Measurements from ENCODE around the gene PDAP1.
"Not testable (repeated sequence)": the region's sequence is repeated elsewhere in the genome, so short reads cannot be mapped to it uniquely, and the experiment has no call there.

The PDAP1 gene

GRCh38 chr7:99379693-99380031 lies 28.7 kb downstream of the PDAP1 start:
- DNase-seq (ENCODE audit: low read depth in 4 of 4, low spot score in 1 of 4), result not testable (repeated sequence)

- DNase-seq (ENCODE audit: low read depth in 4 of 4, low spot score in 1 of 4), result peak in 1 of 4 experiments; percentile 32
Observed at GRCh38 chr7:99379043-99379577, 29.3 kb downstream of the PDAP1 start.

GRCh38 chr7:99375070-99375807 lies 33.2 kb downstream of the PDAP1 start:
- DNase-seq (ENCODE audit: low read depth in 4 of 4, low spot score in 1 of 4), result peak in 1 of 4 experiments; percentile 60

GRCh38 chr7:99374111-99375064 lies 34.0 kb downstream of the PDAP1 start, which contains the start of gene ARPC1B:
TSS of gene ARPC1B (plus strand) at chr7:99374730. CDS start at chr7:99385715, 10,985 bp downstream.
- DNase-seq (ENCODE audit: low read depth in 4 of 4, low spot score in 1 of 4), result peak in 3 of 4 experiments; percentile 79 to 88 (median 80)

GRCh38 chr7:99373091-99374066 lies 35.0 kb downstream of the PDAP1 start:
- DNase-seq (ENCODE audit: low read depth in 4 of 4, low spot score in 1 of 4), result no peak

GRCh38 chr7:99372275-99373090 lies 35.9 kb downstream of the PDAP1 start:
- no peak for DNase-seq (ENCODE audit: low read depth in 4 of 4, low spot score in 1 of 4)

- DNase-seq (ENCODE audit: low read depth in 4 of 4, low spot score in 1 of 4), result no peak
Observed at GRCh38 chr7:99371376-99371920, 36.9 kb downstream of the PDAP1 start.

- no peak for DNase-seq (ENCODE audit: low read depth in 4 of 4, low spot score in 1 of 4)
Observed at GRCh38 chr7:99369767-99370391, 38.5 kb downstream of the PDAP1 start.

GRCh38 chr7:99368750-99369389 lies 39.5 kb downstream of the PDAP1 start:
- DNase-seq (ENCODE audit: low read depth in 4 of 4, low spot score in 1 of 4), result no peak

- no peak for DNase-seq (ENCODE audit: low read depth in 4 of 4, low spot score in 1 of 4)
Observed at GRCh38 chr7:99366646-99367045, 41.8 kb downstream of the PDAP1 start.

GRCh38 chr7:99365318-99366141 lies 42.9 kb downstream of the PDAP1 start:
- peak in 1 of 4 experiments; percentile 37 for DNase-seq (ENCODE audit: low read depth in 4 of 4, low spot score in 1 of 4)

- no peak for DNase-seq (ENCODE audit: low read depth in 4 of 4, low spot score in 1 of 4)
Observed at GRCh38 chr7:99363286-99363685, 45.1 kb downstream of the PDAP1 start.

GRCh38 chr7:99362801-99363200 lies 45.6 kb downstream of the PDAP1 start:
- DNase-seq (ENCODE audit: low read depth in 4 of 4, low spot score in 1 of 4), result no peak

- DNase-seq (ENCODE audit: low read depth in 4 of 4, low spot score in 1 of 4), result no peak
Observed at GRCh38 chr7:99359465-99360154, 48.8 kb downstream of the PDAP1 start.

GRCh38 chr7:99358521-99358920 lies 49.9 kb downstream of the PDAP1 start:
- not testable (repeated sequence) for DNase-seq (ENCODE audit: low read depth in 4 of 4, low spot score in 1 of 4)

GRCh38 chr7:99357701-99358490 lies 50.5 kb downstream of the PDAP1 start:
- DNase-seq (ENCODE audit: low read depth in 4 of 4, low spot score in 1 of 4), result no peak

All from stimulated activated CD4-positive, alpha-beta T cell treated with anti-CD3 and anti-CD28 coated beads, Interleukin-1b, Interleukin-23, amount 100 ng/mL, for 24 hours (primary cell).